Measurements from ENCODE around the gene SMU1.

SMU1 gene

GRCh38 chr9:33022755-33023154, 53.7 kb downstream of the SMU1 start:
- no peaks in the 10 kb centered on the region for H3K9me3 ChIP-seq (ENCODE audit: control insufficient read depth, insufficient read depth, low read depth, low read length)
- H3K4me3 ChIP-seq (ENCODE audit: low read depth, low read length) = no peak overlapping the region
- H3K4me1 ChIP-seq (ENCODE audit: control insufficient read depth, insufficient read depth, low read length) = no peaks in the 10 kb centered on the region
- CTCF ChIA-PET = no interaction called here
- no peak for TF ChIP-seq ZNF184 (tag by site-specific recombination; IDR thresholded peaks at IDR 0.05)
- TF ChIP-seq ZNF747 (tag by site-specific recombination; IDR thresholded peaks at IDR 0.05) = no peak
- no peak for TF ChIP-seq ZNF18 (tag by site-specific recombination; IDR thresholded peaks at IDR 0.05)
- no peak for TF ChIP-seq PATZ1 (tag by site-specific recombination; IDR thresholded peaks at IDR 0.05)
- no peak for TF ChIP-seq ZNF544 (tag by site-specific recombination; IDR thresholded peaks at IDR 0.05)
- no peak for TF ChIP-seq KLF1 (tag by site-specific recombination; IDR thresholded peaks at IDR 0.05)
- TF ChIP-seq PBX3 (CRISPR knock-in tag; IDR thresholded peaks at IDR 0.05) = no peak
- no peak for TF ChIP-seq ZNF596 (tag by site-specific recombination; IDR thresholded peaks at IDR 0.05)
- no peak for TF ChIP-seq ZFP41 (tag by site-specific recombination; IDR thresholded peaks at IDR 0.05; ENCODE audit: borderline replicate concordance)
- TF ChIP-seq SETDB1 (IDR thresholded peaks at IDR 0.05; ENCODE audit: insufficient read length, low read length) = no peak
- TF ChIP-seq SP3 (tag by site-specific recombination; IDR thresholded peaks at IDR 0.05) = no peak
- TF ChIP-seq OVOL3 (tag by site-specific recombination; IDR thresholded peaks at IDR 0.05) = no peak
- TF ChIP-seq ZNF548 (tag by site-specific recombination; IDR thresholded peaks at IDR 0.05) = no peak
- TF ChIP-seq ZFP37 (tag by site-specific recombination; IDR thresholded peaks at IDR 0.05) = no peak
- TF ChIP-seq ZNF561 (tag by site-specific recombination; IDR thresholded peaks at IDR 0.05; ENCODE audit: borderline replicate concordance) = no peak
- TF ChIP-seq ZNF302 (tag by site-specific recombination; IDR thresholded peaks at IDR 0.05; ENCODE audit: low read depth) = no peak
- no peak for TF ChIP-seq ZXDB (tag by site-specific recombination; IDR thresholded peaks at IDR 0.05)
- TF ChIP-seq ZNF10 (tag by site-specific recombination; IDR thresholded peaks at IDR 0.05) = no peak
- H3K27ac ChIP-seq (ENCODE audit: extremely low read depth, low read depth, low read length) = no peak overlapping the region
- POLR2A ChIA-PET = interaction anchor here (1.9 to 6.1 kb wide), 2 partner anchors 9 to 21 kb away, joined by 6 to 95 read pairs; partner anchors contain the start of gene APTX
- H3K36me3 ChIP-seq (ENCODE audit: control insufficient read depth in 2 of 2, insufficient read depth in 1 of 2, low read length in 2 of 2) = peaks cover 4 to 45% of the 10 kb centered on the region in 2 experiments; a peak in 2 of 3 replicates

DNA sequence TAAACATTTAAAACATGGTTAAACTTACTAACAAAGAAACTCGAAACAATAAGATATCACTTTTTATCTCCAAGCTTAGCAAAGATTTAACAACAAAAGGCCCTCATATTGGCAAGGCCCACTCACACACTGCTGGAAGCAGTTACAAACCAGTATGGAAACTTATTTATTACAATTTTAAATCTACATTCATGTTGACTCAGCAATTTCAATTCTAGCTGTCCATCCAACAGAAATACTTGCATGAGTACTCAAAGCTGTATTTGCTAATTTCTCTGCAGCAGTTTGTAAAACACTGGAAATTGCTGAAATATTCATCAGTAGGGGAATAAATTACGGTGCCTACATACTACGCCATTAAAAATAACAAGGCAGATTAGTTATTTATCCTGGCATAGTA, 54.2 kb downstream of the SMU1 start:
- Histone ChIP-seq H3K4me1 (ENCODE audit: control insufficient read depth, insufficient read depth, low read length) (no peaks in the 10 kb centered on the region), H3K9me3 (ENCODE audit: control insufficient read depth, insufficient read depth, low read depth, low read length) (no peaks in the 10 kb centered on the region), H3K4me3 (ENCODE audit: low read depth, low read length) (no peak overlapping the region), H3K36me3 (ENCODE audit: control insufficient read depth in 2 of 2, insufficient read depth in 1 of 2, low read length in 2 of 2) (peaks cover 4 to 41% of the 10 kb centered on the region in 2 experiments; a peak in 2 of 3 replicates), H3K27ac (ENCODE audit: extremely low read depth, low read depth, low read length) (no peak overlapping the region)
- ChIA-PET POLR2A (interaction anchor here (1.9 to 6.1 kb wide), 2 partner anchors 8 to 21 kb away, joined by 6 to 95 read pairs; partner anchors contain the start of gene APTX), CTCF (no interaction called here)
- TF ChIP-seq ZBTB8A (tag by site-specific recombination; IDR thresholded peaks at IDR 0.05) (no peak), ZNF660 (tag by site-specific recombination; IDR thresholded peaks at IDR 0.05) (no peak), ZNF433 (tag by site-specific recombination; IDR thresholded peaks at IDR 0.05; ENCODE audit: low read depth) (no peak), ZNF843 (tag by site-specific recombination; IDR thresholded peaks at IDR 0.05) (no peak), ZFP41 (tag by site-specific recombination; IDR thresholded peaks at IDR 0.05; ENCODE audit: borderline replicate concordance) (no peak)
